Right ventricle myocardium superior (tissue), 1 donor: Measurements from ENCODE around the gene HAUS3. TPM values are rescaled to one million over a fixed set of nuclear protein-coding genes. Genes with fewer than 3 reads are reported as not detected.
A peak's percentile ranks its signal among the peaks of the same experiment; 100 is the strongest.

Source experiments
- ATAC-seq: fragments of 200-7000 bp; cut with Tn5 transposase; one replicate; pipeline ENCODE4 v1.9.1; 2020; ENCODE audit warnings: mild to moderate bottlenecking; ENCODE audit not compliant: poor library complexity
- DNase-seq: peaks from one replicate; pipeline ENCODE4 v3.0.0-alpha.2; 2020
- intact Hi-C: fragments of 100-400 bp; cut with DNase I; formaldehyde crosslinking; loops from one replicate; pipeline ENCODE4 v1.11.2; 2022
- long read RNA-seq: library from polyadenylated mRNA; unstranded; transcript quantifications from one replicate; pipeline ENCODE4 v2.0.0, GENCODE V29; 2021
- total RNA-seq: library from RNA; stranded (reverse); fragmentation: NEBNext Ultra II Directional; extraction: Animal tissue kit (Norgen Biotek cat#: 25700); gene quantifications from one replicate; pipeline ENCODE4 v1.2.1, GENCODE V29; 2021
- donor health status: DM: no; HTN: yes; CAD: no; lungs with severe emphysema.

HAUS3 gene, protein sequence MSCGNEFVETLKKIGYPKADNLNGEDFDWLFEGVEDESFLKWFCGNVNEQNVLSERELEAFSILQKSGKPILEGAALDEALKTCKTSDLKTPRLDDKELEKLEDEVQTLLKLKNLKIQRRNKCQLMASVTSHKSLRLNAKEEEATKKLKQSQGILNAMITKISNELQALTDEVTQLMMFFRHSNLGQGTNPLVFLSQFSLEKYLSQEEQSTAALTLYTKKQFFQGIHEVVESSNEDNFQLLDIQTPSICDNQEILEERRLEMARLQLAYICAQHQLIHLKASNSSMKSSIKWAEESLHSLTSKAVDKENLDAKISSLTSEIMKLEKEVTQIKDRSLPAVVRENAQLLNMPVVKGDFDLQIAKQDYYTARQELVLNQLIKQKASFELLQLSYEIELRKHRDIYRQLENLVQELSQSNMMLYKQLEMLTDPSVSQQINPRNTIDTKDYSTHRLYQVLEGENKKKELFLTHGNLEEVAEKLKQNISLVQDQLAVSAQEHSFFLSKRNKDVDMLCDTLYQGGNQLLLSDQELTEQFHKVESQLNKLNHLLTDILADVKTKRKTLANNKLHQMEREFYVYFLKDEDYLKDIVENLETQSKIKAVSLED
- total RNA-seq = 5.7 TPM
- long read RNA-seq, partial matches to known transcripts = 15 of 18 reads
- long read RNA-seq, other reads (novel, unspliced or antisense) = 1 of 18 reads

DNA sequence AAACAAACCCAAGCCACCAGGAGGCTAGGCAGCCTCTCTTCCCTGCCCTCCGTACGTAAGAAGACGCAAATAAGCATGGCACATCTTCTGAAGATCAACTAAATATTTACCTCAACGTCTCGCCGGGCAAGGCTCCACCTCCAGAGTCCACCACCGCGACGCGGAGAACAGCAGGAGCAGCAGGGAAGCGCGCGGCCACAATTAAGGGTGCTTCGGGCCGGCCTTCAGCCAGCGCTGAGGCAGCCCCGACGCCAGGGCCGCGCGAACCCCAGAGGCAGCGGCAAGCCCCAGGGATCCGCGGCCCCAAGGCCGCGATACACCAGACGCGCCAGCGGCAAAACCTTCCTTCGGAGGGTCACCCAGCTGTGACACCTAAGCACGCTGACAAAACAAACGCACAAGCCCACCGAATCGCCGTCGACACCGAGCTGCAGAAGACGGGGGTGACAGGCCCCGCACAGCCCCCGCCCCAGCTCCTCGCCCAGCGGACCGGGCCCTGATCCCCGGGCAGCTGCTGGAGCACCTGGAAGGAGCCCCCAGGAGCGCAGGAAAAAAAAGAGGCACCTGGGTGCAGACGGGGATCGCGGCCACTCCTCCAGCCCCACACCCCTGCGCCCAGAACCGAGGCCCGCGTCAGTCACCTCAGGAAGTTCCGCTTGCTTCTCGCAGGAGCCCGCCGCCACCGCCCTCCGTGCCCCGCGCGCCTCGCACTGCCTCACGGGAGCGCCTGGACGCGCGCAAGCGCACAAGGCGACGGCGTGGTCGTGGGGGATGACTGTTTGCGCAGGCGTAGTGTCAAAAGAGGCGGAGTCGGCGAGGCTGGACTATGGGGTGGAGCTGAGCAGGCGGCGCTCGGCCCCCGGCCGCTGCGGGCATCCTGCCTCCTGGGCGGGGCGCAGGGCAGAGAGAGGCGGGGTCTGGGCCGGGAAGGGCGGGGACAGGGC is at the start of gene HAUS3, which contains the start of gene POLN:
TSS of gene HAUS3 (minus strand) at position 712 of the 944 bp plus-strand sequence. CDS start 1,175 bp downstream, outside the sequence.
TSS of gene POLN (minus strand) at position 712 of the 944 bp plus-strand sequence. CDS start 12,890 bp downstream, outside the sequence.
- peak; percentile 99 for DNase-seq
- ATAC-seq = peak; percentile 99
- intact Hi-C loops = no loop called here

DNA sequence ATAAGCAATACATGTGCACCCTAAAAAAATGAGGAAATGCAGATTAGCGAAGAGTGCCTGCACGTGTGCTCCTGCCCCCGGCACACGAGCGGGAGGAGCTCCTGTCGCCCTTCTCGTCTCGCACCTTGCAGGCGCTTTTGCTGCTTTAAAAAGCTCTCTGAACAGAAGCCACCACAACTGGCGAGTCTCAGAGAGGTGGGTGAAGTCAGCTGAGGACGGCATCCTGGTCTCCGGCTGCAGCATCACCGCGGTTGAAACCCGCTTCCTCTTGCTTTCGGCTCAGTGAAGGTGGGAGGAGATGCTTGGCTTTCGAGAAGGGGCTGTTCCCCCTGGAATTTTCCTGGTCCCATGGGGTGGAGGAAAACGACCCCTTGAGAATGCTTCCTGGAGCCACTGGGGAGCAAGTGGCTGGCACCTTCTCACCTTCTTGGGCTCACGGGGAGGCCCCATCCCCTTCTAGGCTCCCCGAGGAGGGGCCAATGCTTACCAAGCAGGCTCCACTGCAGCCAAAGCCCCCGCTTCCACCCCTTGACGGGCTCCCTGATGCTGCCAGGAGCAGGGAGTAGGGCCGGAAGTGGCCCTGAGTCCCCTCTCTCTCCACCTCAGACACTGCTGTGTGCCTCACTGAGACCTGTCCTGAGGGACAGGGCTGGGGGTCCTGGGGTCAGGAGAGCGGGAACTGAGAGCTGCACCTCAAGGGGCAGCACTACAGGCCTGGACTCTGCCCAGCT is 49.2 kb upstream of the HAUS3 start:
- intact Hi-C loops = no loop called here
- peak; percentile 34 for DNase-seq
- ATAC-seq = no peak

GRCh38 chr4:2290488-2290887 is 48.6 kb upstream of the HAUS3 start:
- ATAC-seq (no peak), DNase-seq (peak; percentile 33)
- intact Hi-C loops = no loop called here

DNA sequence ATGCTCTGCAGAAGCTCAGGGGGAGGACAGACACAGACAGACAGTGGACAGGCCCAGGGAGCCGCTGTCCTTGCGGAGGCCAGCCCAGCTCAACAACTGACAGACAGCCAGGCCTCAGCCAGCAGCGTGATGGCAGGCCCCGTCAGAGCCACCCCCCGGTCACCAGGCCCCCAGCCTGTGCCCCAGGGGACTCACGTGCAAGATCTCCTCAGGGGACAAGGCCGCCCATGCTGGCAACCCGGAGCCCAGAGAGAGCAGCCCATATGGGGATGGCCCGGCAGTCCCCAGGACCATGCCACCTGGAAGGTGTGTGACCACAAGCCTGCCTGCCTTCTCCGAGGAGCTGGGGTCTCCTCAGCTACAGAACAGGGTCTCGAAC is 48.0 kb upstream of the HAUS3 start:
- intact Hi-C loops = no loop called here
- DNase-seq (no peak), ATAC-seq (no peak)

DNA sequence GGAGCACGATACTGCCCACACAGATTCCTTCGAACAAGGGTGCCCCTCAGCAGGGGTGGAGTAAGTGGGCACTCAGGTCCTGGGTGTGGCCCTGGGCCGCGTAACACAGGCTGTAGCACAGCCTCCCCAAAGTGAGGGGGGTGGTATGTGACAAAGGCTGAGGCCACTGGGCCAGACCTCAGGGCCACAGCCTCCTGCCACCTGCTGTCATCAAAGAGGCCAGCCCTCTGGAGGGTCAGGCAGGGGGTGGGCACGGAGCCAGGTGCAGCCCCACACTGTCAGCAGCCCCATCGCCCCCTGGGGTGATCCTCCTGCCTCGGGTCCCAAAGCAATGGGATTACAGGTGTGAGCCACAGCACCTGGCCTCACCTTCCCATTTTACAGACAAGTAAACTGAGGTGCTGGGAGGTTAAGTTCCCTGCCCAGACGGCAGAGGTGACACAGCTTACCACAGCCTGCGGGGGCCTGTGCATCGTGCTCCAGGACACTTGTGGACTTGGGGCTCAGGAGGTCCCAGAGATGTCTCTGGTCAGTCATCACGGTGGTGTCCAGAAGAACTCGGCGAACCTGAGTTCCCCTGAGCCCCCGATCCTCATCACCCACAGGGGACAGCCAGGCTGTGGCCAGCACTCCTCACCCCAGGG is 47.5 kb upstream of the HAUS3 start:
- ATAC-seq (no peak), DNase-seq (no peak)
- intact Hi-C loops = no loop called here

DNA sequence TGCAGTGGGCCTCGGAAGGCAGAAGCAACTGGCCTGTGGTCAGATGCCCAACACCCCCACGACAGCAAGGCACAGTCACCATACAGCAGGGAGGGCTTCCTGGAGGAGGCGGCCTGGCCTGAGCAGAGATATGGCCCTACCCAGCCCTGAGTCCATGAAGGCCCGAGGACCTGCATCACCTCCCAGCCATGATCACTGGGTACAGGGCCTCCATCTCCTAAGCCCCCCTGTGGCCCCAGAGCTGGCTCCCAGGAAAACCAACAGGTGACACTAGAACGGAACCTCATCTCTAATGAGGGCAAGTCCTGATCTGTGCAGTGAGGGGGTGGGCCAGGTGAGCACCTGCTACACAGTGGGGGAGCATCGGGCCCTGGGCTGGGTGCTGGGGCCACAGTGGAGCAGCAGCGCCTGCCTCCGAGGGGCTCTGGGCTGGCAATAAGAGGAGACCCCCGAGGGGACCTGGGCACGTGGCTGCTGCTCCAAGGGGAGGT is 46.2 kb upstream of the HAUS3 start:
- intact Hi-C loops = no loop called here
- ATAC-seq (no peak), DNase-seq (no peak)

DNA sequence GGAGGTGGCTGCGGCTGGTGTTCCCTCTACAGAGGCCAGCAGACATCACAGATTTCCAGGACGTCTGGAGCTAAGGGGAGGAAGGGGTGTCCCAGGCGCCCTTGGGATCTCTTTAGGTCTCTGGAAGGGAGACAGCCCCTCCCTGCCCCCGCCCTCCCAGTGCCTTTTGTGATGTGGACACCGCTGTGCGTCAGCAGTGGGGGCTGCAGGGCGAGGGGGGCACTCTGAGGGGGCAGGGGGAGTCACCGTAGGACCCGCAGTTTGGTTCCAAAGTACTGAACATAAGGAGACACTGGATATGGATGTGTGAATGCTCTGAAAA is 45.6 kb upstream of the HAUS3 start:
- ATAC-seq = no peak
- no peak for DNase-seq
- intact Hi-C loops = no loop called here

DNA sequence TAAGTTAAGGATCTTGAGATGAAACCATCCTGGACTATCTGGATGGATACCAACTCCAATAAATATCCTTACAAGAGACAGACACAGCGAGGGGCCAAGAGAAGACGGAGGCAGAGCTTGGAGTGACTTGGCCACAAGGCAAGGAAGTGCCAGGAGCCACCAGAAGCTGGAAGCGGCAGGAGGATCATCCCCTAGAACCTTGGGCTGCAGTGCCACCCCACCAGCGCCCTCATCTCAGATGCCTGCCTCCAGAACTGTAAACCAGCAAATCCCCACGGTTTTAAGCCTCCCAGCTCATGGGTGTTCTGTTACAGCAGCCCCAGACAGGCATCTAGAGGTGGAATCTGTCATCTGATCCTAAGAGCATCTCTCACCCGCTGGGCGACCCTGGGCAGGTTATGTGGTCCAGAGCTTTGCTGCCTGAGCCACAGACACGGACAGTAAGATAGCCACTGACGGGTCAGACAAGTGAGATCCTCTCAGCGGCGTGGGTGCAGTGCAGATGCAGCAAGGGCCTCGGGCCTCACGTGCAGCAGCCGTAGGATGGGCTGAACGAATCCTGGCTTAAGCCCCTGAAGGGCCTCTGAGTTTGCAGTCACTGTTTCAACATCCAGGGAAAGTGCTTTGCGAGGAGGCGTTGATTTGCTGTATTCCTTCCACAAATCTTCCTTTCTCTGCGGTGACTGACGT is 45.1 kb upstream of the HAUS3 start:
- DNase-seq = no peak
- intact Hi-C loops = no loop called here
- no peak for ATAC-seq

GRCh38 chr4:2285613-2286381 is 43.9 kb upstream of the HAUS3 start:
- intact Hi-C loops = no loop called here
- peak; percentile 30 for DNase-seq

GRCh38 chr4:2284934-2285612 is 43.2 kb upstream of the HAUS3 start:
- intact Hi-C loops = no loop called here
- peak; percentile 31 for DNase-seq

More at GRCh38 chr4:2285613-2286381, 43.9 kb upstream of the HAUS3 start:
- ATAC-seq = no peak

DNA sequence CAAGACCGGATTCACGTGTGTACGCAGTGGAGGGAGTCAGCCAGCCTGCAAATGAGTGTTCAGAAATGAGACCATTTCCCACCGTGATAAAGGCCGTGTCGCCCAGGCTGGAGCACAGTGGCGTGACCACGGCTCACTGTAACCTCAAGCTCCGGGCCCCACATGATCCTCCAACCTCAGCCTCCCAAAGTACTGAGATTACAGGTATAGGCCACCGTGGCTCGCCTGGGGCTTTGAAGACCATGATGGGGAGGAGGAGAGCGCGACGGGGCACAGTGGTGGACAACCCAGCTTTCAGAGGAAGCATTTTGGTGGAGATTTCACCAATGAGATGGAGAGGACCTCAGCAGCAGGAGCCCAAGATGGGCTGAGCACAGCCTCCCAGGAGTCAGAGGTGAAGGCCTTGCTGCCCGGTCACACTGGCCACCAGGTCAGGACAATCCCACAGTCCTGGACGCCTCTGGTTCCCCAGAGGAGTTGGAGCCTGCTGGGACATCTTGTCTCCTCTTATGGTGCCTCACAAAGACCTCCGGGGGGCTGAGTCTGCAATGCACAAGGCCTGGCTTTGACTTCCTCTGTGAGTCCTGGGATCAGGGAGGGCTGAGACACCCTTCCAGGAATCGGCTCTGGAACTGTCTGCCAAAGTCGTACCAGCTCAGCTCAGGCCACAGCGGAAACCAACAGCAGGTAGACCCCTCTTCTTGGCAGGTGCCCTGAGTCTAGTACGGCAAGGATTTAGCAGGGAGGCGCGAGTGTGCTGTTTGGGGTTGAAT is 42.4 kb upstream of the HAUS3 start:
- peak; percentile 26 for DNase-seq

More at GRCh38 chr4:2284934-2285612, 43.2 kb upstream of the HAUS3 start:
- no peak for ATAC-seq

GRCh38 chr4:2283199-2283711 is 41.3 kb upstream of the HAUS3 start:
- intact Hi-C loops = no loop called here
- DNase-seq (no peak), ATAC-seq (no peak)

More for the DNA sequence above, 42.4 kb upstream of the HAUS3 start:
- intact Hi-C loops = no loop called here
- no peak for ATAC-seq

- intact Hi-C loops = no loop called here
- DNase-seq (peak; percentile 31), ATAC-seq (no peak)
Measured at GRCh38 chr4:2281575-2282343, 39.8 kb upstream of the HAUS3 start.

DNA sequence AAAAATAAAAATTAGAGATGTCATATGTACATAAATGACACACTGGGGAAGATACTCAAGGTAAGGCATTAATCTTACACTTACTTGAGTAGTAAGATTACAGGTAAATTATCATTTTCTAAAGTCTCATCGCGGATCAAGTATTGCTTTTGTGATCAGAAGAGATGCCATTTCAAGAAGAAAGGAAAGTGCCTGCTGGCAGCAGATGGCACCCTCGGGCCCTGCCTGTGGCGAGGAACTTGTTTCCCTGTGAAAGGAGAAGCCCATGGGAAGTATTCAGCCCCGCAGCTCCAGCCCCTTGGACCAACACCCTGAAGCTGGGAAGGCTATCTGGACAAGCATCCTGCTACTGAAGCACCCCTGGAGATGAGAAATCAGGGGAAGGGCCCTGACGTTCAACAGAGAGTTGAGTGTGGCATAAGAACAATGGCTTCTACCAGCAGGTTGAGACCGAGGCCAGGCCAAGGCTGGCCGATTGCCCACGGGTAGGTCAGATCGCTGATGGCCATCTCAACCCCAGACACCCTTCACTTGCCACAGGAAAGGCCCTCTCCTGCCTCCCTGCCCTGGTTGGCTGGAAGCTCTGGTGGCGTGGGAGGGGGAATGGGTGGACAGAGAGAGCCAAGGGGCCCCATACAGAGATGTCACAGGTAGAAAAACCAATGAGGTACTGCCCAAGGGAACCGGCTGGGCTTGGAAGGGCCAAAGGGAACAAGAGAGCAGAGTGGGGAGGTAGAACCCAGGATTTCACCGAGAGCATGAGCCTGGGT is 38.8 kb upstream of the HAUS3 start:
- intact Hi-C loops = no loop called here
- DNase-seq (peak; percentile 42), ATAC-seq (no peak)
